HepG2 (cell line): Measurements from ENCODE around the gene RPTOR. TPM values are rescaled to one million over a fixed set of nuclear protein-coding genes. Genes with fewer than 3 reads are reported as not detected.

Experiments
- ATAC-seq: fragments of 200-7000 bp; cut with Tn5 transposase; 3 replicates; pipeline ENCODE4 v1.9.1; 2020; ENCODE audit warnings: mild to moderate bottlenecking, moderate library complexity
- BruUV-seq: library from RNA; stranded (reverse); fragments of 400-500 nt; replicated peaks from 2 replicates; lab custom pipeline; 2021; lab: Mats Ljungman, UMichigan
- CTCF ChIA-PET: fragments of 300-600 bp; formaldehyde crosslinking; extraction: SDS; loops from one replicate; lab custom pipeline; 2021; ENCODE audit warnings: low total read pairs, inconsistent platforms, low intra/inter-chr PET ratio; lab: Yijun Ruan, JAX
- POLR2A ChIA-PET: fragments of 350-600 bp; sonication (Branson Sonifier 250); formaldehyde crosslinking; loops from one replicate; lab custom pipeline; 2020; ENCODE audit warnings: antibody characterized with exemption, inconsistent platforms; lab: Yijun Ruan, JAX
- DNase-seq: peaks from one replicate; pipeline ENCODE4 v3.0.0-alpha.2; 2015; ENCODE audit warnings: low spot score
- FAIRE-seq: peaks from 3 replicates; lab custom pipeline; 2011; peaks lifted over from hg19 to GRCh38; lab: Jason Lieb, UNC
- H2AFZ ChIP-seq: one replicate; pipeline ENCODE4 v1.6.1; 2011; ENCODE audit warnings: low read length, inconsistent platforms
- H3K27ac ChIP-seq: fragments of 300-600 bp; 3 replicates; pipeline ENCODE4 v1.8.0; 2011; ENCODE audit warnings: mixed run types, mild to moderate bottlenecking, mixed read lengths, low read length, inconsistent platforms; ENCODE audit not compliant: insufficient read depth; ENCODE audit errors: extremely low read length
- H3K27me3 ChIP-seq, 2 experiments: fragments of 200-600 bp in 1 of 2; 2 replicates in 1 of 2; 3 replicates in 1 of 2; pipeline versions ENCODE4 v1.6.0 to v1.8.0; 2011; ENCODE audit warnings: low read length in 2 of 2, mild to moderate bottlenecking in 2 of 2, moderate library complexity in 2 of 2, inconsistent platforms in 1 of 2; ENCODE audit not compliant: insufficient read depth in 2 of 2, control insufficient read depth in 1 of 2
- H3K36me3 ChIP-seq, 2 experiments: fragments of 200-600 bp in 1 of 2; replicated peaks in 1 of 2; 2 replicates in 1 of 2; 3 replicates in 1 of 2; pipeline versions ENCODE4 v1.5.1 to v1.8.0; 2011; ENCODE audit warnings: low read length in 2 of 2, inconsistent platforms in 1 of 2; ENCODE audit not compliant: insufficient read depth in 2 of 2, control insufficient read depth in 1 of 2
- H3K4me1 ChIP-seq: 2 replicates; pipeline ENCODE4 v1.5.1; 2012; ENCODE audit warnings: low read length, inconsistent platforms; ENCODE audit not compliant: insufficient read depth
- H3K4me2 ChIP-seq: 2 replicates; pipeline ENCODE4 v1.6.0; 2011; ENCODE audit warnings: low read depth, low read length, inconsistent platforms
- H3K4me3 ChIP-seq, 3 experiments: fragments of 200-600 bp in 1 of 3; sonication (generic), shearing (Covaris generic) in 1 of 3; replicated peaks in 1 of 3; 2 replicates each; pipeline ENCODE4 v1.5.1; 2011 to 2016; ENCODE audit warnings: low read length in 3 of 3, inconsistent platforms in 2 of 3, low read depth in 2 of 3, mild to moderate bottlenecking in 2 of 3, control low read depth in 1 of 3, mixed read lengths in 1 of 3; ENCODE audit not compliant: insufficient read depth in 1 of 3
- H3K79me2 ChIP-seq: one replicate; pipeline ENCODE4 v1.6.1; 2011; ENCODE audit warnings: low read length, inconsistent platforms; ENCODE audit not compliant: insufficient read depth
- H3K9ac ChIP-seq: 2 replicates; pipeline ENCODE4 v1.6.0; 2011; ENCODE audit warnings: mild to moderate bottlenecking, low read depth, low read length, inconsistent platforms; ENCODE audit not compliant: insufficient read depth
- H3K9me3 ChIP-seq: 2 replicates; pipeline ENCODE4 v1.5.1; 2012; ENCODE audit warnings: mild to moderate bottlenecking, low read length
- H4K20me1 ChIP-seq: 2 replicates; pipeline ENCODE4 v1.6.0; 2011; ENCODE audit warnings: inconsistent platforms, mild to moderate bottlenecking, low read length, moderate library complexity; ENCODE audit not compliant: insufficient read depth
- CENPT ChIP-seq: sonication (generic); formaldehyde crosslinking; IDR thresholded peaks from 2 replicates; pipeline ENCODE4 v1.8.0; 2022; ENCODE audit warnings: low read depth, mild to moderate bottlenecking, moderate library complexity, missing genetic modification reagents
- HDAC6 ChIP-seq: fragments of 200-600 bp; sonication (generic); IDR thresholded peaks from 2 replicates; pipeline ENCODE4 v1.7.0; 2017; ENCODE audit warnings: mild to moderate bottlenecking, antibody characterized with exemption, low read length, low read depth
- HNRNPK ChIP-seq: fragments of 200-400 bp; formaldehyde crosslinking; IDR thresholded peaks from 2 replicates; pipeline ENCODE4 v1.6.1; 2018; ENCODE audit warnings: low read length, low read depth, moderate library complexity, mild to moderate bottlenecking; ENCODE audit not compliant: poor library complexity, severe bottlenecking
- MIER3 ChIP-seq: IDR thresholded peaks from 2 replicates; pipeline ENCODE4 v1.6.1; 2016; ENCODE audit warnings: missing compliant biosample characterization, borderline replicate concordance
- MIXL1 ChIP-seq: IDR thresholded peaks from 2 replicates; pipeline ENCODE4 v1.6.1; 2016
- NFYC ChIP-seq: IDR thresholded peaks from 2 replicates; pipeline ENCODE4 v1.6.1; 2016; ENCODE audit warnings: missing genetic modification reagents, missing compliant biosample characterization
- PRMT3 ChIP-seq: sonication (generic); formaldehyde crosslinking; IDR thresholded peaks from 2 replicates; pipeline ENCODE4 v1.8.1; 2022; ENCODE audit warnings: low read depth, mild to moderate bottlenecking, moderate library complexity, missing genetic modification reagents, borderline replicate concordance
- RBM22 ChIP-seq: fragments of 200-400 bp; formaldehyde crosslinking; optimal IDR thresholded peaks from 2 replicates; pipeline ENCODE3; 2017; ENCODE audit warnings: mild to moderate bottlenecking, low read length, moderate library complexity
- ZFP36L1 ChIP-seq: sonication (generic); formaldehyde crosslinking; IDR thresholded peaks from 2 replicates; pipeline ENCODE4 v1.8.0; 2022; ENCODE audit warnings: mild to moderate bottlenecking, missing genetic modification reagents, moderate library complexity
- ZNF891 ChIP-seq: sonication (generic); formaldehyde crosslinking; IDR thresholded peaks from 2 replicates; pipeline ENCODE4 v1.5.0; 2020; ENCODE audit warnings: mild to moderate bottlenecking, missing genetic modification reagents
- WGBS: methylation state at CpG from one replicate; pipeline ENCODE4 v1.1.6; 2017; ENCODE audit warnings: low lambda C conversion rate; 5-methylcytosine and 5-hydroxymethylcytosine counted together
- in situ Hi-C: cut with HindIII; loops from 2 replicates; pipeline ENCODE4 v1.10.0; 2017; ENCODE audit warnings: low pct_unique_long_range_greater_than_20kb; ENCODE audit not compliant: extremely low pct_ligation_motif_present
- intact Hi-C: fragments of 100-400 bp; cut with micrococcal nuclease; formaldehyde crosslinking; loops from one replicate; pipeline ENCODE4 v1.10.0; 2022; ENCODE audit not compliant: unreplicated experiment
- polyA plus RNA-seq, 8 experiments: library from polyadenylated mRNA; depleted of rRNA in 3 of 8; stranded (reverse) in 7 of 8; unstranded in 1 of 8; fragments of >200 nt; fragmentation: Illumina TruSeq in 4 of 8; extraction: Trizol in 4 of 8; gene quantifications; 2 replicates each; pipeline versions ENCODE4 v1.2.1 to v1.2.3, GENCODE V29; 2011 to 2016; ENCODE audit warnings: low read depth in 4 of 8, missing spikeins in 1 of 8, mixed read lengths in 1 of 8; ENCODE audit not compliant: insufficient read depth in 1 of 8
- total RNA-seq, 5 experiments: library from RNA; depleted of rRNA; stranded (reverse); fragments of >200 nt; fragmentation: Illumina TruSeq; extraction: Trizol; gene quantifications; 2 replicates each; pipeline ENCODE4 v1.2.3, GENCODE V29; 2016; ENCODE audit warnings: low read depth in 1 of 5
- TF ChIP-seq, protein P1 (sequence below): sonication (generic); formaldehyde crosslinking; IDR thresholded peaks from 2 replicates; pipeline ENCODE4 v1.4.0; 2020; ENCODE audit warnings: missing genetic modification reagents
- TF ChIP-seq, protein P2 (sequence below): sonication (generic); formaldehyde crosslinking; IDR thresholded peaks from 2 replicates; pipeline ENCODE4 v1.4.0; 2020; ENCODE audit warnings: mild to moderate bottlenecking, missing genetic modification reagents

RPTOR gene
- total and polyA plus RNA-seq, 2 of the 13 experiments (the other 11 are each of a cell fraction or from before 2014, with no cell fraction given): 6.6 to 25.3 TPM

DNA sequence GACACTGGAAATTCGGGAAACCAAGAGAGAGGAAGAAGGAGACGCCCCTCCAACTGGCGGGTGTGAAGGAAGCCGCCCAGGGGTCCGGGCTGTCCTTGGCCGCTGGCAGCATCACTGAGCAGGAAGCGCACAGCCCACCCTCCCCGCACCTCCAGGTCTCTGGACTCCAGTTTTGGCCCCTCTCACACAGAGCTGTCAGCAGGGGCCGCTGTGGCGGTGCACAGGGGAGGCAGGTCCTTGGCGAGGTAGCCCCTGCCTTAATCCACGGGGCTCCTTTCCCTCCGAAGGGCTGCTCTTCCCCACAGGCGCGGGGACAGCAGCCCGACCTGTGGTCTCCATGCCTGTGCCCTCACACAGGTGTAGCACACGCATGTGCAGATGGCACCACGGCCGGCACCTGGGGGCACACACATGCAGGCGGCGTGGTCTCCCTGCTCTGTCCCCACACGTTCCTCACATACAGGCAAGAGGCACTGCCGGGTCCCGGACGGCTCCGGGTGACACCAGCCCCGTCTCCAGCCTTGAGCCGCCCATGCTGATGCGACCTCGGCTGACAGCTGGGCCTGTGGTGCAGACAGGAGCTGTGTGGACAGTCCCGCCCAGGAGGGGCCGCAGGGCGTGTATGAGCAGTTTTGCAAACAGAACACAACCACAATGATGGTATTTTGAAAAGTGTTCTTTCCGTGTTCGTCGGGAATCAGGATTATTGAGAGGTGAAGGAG lies 420.4 kb downstream of the RPTOR start (continued):
- TF ChIP-seq CENPT (CRISPR knock-in tag) (no peak), NFYC (CRISPR knock-in tag) (no peak), ZFP36L1 (no peak), HDAC6 (no peak), HNRNPK (no peak)

DNA sequence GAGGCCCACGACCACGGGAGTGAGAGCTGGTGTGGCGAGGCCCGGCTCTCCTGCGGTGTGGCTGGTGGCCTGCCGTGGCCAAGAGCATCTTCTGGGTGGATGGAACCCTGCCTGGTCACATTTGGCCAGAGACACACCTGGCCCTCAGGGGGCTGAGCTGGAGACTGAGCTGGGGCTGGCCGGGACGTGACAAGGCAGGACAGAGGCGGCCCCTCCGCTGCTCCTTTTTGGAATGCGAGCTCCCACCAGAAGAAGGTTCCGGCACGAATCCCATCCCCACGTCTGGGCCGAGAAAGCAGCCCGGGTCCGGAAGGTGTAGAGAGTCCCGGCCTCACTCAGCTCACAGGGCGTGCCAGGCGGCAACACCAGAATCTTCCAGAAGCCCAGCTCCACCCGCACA lies 421.0 kb downstream of the RPTOR start:
- Histone ChIP-seq H3K27ac (no peak overlapping the region), H2AFZ (no peak overlapping the region), H4K20me1 (no peaks in the 10 kb centered on the region), H3K4me1 (peaks cover 28% of the 10 kb centered on the region), H3K4me2 (no peak overlapping the region), H3K79me2 (no peaks in the 10 kb centered on the region), H3K27me3 (peaks cover 0 to 11% of the 10 kb centered on the region in 2 experiments; a peak in 1 of 5 replicates), H3K36me3 (peaks cover 3 to 7% of the 10 kb centered on the region in 2 experiments; a peak in 3 of 5 replicates), H3K4me3 (no peak overlapping the region), H3K9me3 (no peaks in the 10 kb centered on the region), H3K9ac (no peak overlapping the region)
- WGBS: 89% methylated on average over 19 of the region's 21 CpGs
- FAIRE-seq: no peak
- intact Hi-C loops (no loop called here), in situ Hi-C loops (no loop called here)
- ChIA-PET POLR2A (no interaction called here), CTCF (no interaction called here)
- TF ChIP-seq, protein P1, sequence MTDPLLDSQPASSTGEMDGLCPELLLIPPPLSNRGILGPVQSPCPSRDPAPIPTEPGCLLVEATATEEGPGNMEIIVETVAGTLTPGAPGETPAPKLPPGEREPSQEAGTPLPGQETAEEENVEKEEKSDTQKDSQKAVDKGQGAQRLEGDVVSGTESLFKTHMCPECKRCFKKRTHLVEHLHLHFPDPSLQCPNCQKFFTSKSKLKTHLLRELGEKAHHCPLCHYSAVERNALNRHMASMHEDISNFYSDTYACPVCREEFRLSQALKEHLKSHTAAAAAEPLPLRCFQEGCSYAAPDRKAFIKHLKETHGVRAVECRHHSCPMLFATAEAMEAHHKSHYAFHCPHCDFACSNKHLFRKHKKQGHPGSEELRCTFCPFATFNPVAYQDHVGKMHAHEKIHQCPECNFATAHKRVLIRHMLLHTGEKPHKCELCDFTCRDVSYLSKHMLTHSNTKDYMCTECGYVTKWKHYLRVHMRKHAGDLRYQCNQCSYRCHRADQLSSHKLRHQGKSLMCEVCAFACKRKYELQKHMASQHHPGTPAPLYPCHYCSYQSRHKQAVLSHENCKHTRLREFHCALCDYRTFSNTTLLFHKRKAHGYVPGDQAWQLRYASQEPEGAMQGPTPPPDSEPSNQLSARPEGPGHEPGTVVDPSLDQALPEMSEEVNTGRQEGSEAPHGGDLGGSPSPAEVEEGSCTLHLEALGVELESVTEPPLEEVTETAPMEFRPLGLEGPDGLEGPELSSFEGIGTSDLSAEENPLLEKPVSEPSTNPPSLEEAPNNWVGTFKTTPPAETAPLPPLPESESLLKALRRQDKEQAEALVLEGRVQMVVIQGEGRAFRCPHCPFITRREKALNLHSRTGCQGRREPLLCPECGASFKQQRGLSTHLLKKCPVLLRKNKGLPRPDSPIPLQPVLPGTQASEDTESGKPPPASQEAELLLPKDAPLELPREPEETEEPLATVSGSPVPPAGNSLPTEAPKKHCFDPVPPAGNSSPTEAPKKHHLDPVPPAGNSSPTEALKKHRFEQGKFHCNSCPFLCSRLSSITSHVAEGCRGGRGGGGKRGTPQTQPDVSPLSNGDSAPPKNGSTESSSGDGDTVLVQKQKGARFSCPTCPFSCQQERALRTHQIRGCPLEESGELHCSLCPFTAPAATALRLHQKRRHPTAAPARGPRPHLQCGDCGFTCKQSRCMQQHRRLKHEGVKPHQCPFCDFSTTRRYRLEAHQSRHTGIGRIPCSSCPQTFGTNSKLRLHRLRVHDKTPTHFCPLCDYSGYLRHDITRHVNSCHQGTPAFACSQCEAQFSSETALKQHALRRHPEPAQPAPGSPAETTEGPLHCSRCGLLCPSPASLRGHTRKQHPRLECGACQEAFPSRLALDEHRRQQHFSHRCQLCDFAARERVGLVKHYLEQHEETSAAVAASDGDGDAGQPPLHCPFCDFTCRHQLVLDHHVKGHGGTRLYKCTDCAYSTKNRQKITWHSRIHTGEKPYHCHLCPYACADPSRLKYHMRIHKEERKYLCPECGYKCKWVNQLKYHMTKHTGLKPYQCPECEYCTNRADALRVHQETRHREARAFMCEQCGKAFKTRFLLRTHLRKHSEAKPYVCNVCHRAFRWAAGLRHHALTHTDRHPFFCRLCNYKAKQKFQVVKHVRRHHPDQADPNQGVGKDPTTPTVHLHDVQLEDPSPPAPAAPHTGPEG: no peak
- TF ChIP-seq RBM22: peak; percentile 68
- no peak for TF ChIP-seq MIXL1
- TF ChIP-seq PRMT3 (CRISPR knock-in tag): no peak
- TF ChIP-seq, protein P2, sequence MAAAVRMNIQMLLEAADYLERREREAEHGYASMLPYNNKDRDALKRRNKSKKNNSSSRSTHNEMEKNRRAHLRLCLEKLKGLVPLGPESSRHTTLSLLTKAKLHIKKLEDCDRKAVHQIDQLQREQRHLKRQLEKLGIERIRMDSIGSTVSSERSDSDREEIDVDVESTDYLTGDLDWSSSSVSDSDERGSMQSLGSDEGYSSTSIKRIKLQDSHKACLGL (CRISPR knock-in tag): no peak
- TF ChIP-seq MIER3 (CRISPR knock-in tag): no peak
- TF ChIP-seq ZNF891 (CRISPR knock-in tag): no peak
- ATAC-seq: no peak
- no TSS peak for BruUV-seq
- DNase-seq: no peak
